Activated CD4-positive, CD25-positive, alpha-beta regulatory T cell treated with anti-CD3 and anti-CD28 coated beads, Interleukin-2, amount 50 U/mL, for 24 hours (primary cell): Measurements from ENCODE around the gene COL23A1.

ENCODE experiments used
- ATAC-seq, 2 donors: fragments of 150-1000 bp; cut with Tn5 transposase; one replicate each; pipeline ENCODE4 v1.10.0; 2021; ENCODE audit warnings: mild to moderate bottlenecking in 1 of 2, moderate library complexity in 1 of 2

Gene COL23A1

GRCh38 chr5:178471711-178472110, 118.5 kb downstream of the COL23A1 start:
- no peak for ATAC-seq

DNA sequence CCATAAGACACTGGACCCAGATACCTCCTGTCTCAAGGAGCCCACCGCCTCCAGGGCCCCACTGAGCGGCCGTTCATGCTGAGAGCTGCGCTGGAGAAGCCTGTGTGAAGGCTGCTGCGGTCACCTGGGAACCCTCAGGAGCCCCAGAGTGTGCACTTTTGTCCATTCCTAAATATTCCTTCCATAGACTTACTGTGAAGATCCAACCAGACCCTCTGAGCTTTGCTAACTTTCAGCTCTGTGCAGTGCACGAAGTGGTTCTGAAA, 119.5 kb downstream of the COL23A1 start:
- ATAC-seq = no peak

DNA sequence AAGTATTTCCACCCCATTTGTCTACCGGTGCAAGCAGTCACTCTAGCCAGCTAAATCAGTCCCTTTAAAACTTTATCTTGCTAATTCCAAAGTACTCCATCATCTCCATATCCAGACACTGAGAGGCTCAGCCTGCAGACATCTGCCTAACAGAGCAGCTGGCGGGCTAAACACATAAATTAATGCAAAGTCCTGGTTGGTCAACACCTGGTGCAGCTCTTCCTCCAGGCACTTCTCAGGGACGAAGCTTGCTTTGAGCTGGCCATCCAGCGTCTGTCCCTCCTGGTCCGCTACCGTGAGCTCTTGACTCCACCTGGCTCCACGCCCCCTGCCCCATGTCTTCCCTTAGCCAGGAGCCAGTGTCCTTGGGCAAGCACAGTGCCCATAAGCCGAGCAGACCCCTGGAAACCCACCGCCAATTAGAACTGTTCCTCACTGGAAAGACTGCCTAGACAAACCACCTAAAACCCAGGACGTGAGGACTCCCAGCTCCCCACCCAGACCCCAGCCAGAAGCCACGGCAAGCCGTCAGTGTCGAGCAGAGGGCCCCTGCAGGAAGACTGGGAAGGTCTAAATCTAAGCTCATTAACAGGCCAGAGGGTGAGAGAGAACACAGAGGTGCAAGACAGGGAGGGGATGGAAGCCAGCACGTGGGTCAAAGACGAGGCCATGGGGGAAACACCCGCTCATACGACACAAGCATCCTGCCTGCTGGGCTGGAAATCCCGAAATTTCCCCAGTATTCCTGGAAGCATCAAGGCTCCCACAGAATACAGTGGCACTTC, 120.0 kb downstream of the COL23A1 start:
- ATAC-seq = no peak

DNA sequence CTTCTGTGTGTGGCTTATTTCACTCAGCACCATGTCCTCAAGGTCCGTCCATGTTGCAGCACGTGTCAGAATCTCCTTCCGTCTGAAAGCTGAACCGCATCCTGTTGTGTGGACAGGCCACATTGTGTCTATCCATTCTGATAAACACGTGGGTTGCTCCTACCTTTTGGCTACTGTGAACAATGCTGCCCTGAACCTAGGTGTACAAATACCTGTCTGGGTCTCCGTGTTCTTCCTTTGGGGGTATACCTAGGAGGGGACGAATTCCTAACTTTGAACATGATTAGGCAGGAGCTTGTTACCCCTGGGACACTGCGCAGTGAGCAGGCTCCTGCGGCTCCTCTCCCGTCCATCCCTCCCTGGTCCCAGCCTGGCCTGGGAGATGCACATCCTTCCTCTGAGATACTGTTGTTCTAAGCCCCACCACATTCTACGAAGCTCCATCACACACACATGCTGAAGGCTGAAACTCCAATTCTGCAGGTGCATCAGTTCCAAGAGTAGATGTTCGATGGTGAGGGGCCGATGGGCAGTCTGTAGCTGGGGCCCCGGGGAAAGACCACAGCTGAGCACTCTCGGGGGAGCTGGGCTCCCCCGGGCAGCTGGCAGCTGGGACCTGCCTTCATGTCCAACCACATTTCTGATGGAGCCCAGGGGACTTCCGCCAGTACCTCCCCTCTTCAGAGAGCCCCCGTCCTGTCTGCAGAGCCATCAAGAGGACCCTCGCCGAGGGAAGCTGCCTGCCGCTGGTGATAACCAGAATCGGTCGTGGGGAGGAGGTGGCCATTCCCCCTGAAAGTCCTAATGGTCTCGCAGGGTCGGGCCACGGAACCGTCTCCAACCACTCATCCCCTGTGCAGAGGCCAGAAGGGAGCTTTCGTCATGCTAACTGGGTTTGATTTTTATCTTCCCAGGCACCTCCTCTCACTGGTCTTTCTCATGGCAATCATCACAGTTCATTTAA, 120.9 kb downstream of the COL23A1 start:
- no peak for ATAC-seq

- ATAC-seq = no peak
Observed at GRCh38 chr5:178468196-178468685, 122.0 kb downstream of the COL23A1 start.

DNA sequence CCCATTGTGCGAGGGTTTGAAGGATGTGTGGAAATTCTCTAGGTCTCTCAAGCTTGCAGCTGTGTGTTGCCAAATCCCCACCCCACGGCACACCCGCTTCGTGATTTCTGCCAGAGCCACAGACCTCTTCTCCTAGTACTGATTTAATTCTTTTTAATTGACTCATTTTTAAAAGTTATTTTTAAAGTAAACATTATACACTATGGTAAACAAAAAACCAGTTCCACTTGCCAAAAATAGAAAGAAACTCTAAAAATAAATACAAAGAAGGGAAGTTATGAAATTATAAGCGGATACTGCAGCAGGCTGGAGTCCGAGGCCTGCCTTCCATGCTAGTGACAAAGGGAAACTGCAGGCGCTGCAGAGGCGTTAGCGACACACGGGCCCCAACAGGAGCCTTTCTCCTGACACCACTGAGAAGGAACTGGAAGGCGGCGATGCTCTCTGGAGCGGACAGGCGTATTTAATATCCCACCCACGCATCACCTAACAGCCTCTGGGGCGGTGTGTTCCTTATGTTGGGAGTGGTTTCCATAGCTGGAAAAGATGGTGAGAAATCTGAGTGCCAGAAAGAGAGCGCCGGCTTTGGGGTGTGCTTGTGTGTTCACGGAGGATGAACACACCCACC, 122.5 kb downstream of the COL23A1 start:
- ATAC-seq = no peak

- ATAC-seq = no peak
Observed at GRCh38 chr5:178467205-178467567, 123.0 kb downstream of the COL23A1 start.

- no peak for ATAC-seq
Observed at GRCh38 chr5:178466342-178466741, 123.9 kb downstream of the COL23A1 start.

- no peak for ATAC-seq
Observed at GRCh38 chr5:178465861-178466288, 124.3 kb downstream of the COL23A1 start.

- ATAC-seq = no peak
Observed at GRCh38 chr5:178465228-178465860, 124.8 kb downstream of the COL23A1 start.

DNA sequence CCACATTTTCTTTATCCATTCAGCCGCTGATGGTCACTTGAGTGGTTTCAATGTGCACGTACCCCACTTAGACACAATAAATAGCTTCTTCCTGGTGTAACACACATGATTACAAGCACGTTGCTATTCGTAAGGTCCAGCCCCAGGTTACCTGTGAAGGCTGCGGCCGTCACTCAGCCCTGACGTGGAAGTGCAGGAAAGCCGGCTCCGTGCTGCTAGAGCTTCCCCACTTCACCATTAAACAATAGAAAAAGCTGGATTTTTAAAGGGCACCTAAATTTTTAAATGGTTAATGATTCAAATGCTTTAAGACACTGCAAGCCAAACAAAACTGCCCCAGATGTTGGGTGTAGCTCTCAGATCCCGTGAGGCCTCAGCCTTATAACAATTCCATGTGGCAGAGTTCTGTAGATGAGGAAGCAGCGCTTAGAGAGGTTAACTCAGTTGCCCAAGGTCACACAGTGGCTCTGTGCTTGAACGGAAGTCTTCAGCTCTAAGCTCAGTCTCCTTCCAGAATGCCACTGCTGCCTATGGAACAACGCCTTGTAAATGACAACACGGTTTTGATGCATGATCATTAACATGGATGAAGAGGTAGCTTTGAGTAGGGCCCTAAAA, 125.7 kb downstream of the COL23A1 start:
- ATAC-seq = no peak

- ATAC-seq = no peak
Observed at GRCh38 chr5:178463321-178464155, 126.7 kb downstream of the COL23A1 start.

- ATAC-seq = no peak
Observed at GRCh38 chr5:178462816-178463215, 127.4 kb downstream of the COL23A1 start.

DNA sequence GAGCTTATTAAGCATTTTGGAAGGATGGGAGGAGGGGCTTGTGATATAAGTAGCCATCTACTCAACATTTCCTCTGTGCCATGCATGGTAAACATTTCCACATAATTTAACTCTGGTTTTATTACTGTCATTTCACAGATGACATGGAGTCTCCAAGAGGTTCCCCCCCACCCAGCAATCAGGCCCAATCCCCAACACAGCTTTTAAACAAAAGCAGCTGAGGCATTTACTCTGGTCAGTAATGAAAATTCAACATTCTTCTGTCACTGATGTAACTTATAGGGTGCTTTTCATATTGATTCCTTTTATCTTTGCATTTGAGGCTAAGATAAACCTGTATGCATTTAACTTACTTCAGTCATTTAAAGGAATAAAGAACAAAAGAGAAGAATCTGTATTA, 128.1 kb downstream of the COL23A1 start:
- no peak for ATAC-seq

DNA sequence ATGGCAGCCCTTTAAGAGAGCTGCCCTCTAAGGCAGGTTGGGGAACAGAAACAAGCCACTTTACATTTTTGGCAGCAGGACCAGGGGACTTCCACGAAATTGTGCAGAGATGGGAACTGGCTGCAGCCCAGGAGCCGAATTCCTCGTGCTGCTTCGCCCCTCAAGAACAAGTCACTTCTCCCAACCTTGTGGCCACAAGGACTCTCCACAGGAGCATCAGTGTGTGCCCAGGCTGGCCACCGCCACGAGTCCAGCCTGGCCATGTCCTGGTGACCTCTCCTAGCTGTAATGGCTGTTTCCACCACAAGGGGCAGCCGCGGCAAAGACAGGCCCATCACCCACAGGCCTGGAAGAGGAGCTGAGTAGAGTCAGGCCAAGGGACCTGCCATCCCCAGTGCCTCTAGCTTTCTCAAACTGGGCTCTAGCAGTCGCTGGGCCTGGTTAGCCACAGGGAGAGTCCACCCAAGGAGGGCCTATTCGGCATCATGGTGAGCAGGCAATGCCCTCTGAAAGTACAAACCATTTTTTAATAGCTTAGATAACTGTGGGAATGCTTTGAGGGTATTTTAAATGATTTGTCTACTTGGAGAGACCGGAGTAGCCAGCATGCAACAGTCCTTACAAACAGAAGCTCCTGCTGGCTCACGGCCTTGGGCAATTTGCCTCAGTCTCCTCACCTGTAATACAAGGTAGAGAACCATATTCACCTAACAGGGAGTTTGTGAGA, 129.0 kb downstream of the COL23A1 start:
- ATAC-seq = no peak

- no peak for ATAC-seq
Observed at GRCh38 chr5:178460598-178460997, 129.6 kb downstream of the COL23A1 start.

DNA sequence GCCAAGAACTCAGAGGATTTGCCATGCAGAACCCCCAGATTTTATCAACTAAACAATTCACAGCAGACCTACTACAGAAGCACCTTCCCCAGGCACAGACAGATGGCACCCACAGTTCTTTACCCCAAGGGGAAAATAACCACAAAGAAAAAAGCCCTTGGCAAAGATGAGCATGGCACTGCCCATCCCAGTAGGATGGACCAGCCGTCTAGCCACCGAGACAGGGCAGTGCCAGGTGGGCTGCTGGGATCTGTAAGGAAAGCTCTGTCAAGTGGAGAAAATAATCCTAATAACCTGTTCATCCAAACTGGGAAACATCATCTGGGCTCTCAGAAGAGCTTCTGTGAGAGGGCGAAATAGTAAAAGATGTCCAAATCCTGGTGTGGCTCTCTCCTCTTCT, 130.0 kb downstream of the COL23A1 start:
- no peak for ATAC-seq

DNA sequence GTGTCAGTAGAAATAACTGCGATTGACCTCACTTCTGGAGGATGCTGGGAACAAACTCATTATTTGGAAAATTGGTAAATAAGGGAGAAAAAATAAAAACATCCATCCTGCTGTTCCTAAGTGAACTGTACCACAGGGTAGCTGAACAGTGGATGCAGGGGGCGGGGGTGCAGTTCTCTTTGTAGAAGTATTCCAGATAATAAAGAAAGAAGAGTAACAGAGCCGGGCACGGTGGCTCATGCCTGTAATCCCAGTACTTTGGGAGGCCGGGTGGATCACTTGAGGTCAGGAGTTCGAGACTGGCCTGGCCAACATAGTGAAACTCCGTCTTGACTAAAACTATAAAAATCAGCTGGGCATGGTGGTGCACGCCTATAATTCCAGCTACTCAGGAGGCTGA, 132.1 kb downstream of the COL23A1 start:
- ATAC-seq = no peak

GRCh38 chr5:178457471-178457870, 132.7 kb downstream of the COL23A1 start:
- ATAC-seq = no peak

- ATAC-seq = no peak
Observed at GRCh38 chr5:178455480-178455835, 134.7 kb downstream of the COL23A1 start.
